GM12878 (cell line): ENCODE measurements around the gene MTMR10. TPM values are rescaled to one million over a fixed set of nuclear protein-coding genes. Genes with fewer than 3 reads are reported as not detected.

ENCODE experiments used
- ATAC-seq: fragments of 200-7000 bp; cut with Tn5 transposase; 3 replicates; pipeline ENCODE4 v1.9.1; 2020; ENCODE audit warnings: mild to moderate bottlenecking, moderate library complexity
- BruUV-seq: library from RNA; stranded (reverse); fragments of 400-500 nt; replicated peaks from 2 replicates; lab custom pipeline; 2021; lab: Mats Ljungman, UMichigan
- CTCF ChIA-PET: fragments of 300-600 bp; sonication (Branson Sonifier 250); formaldehyde crosslinking; extraction: SDS; loops from one replicate; lab custom pipeline; 2021; ENCODE audit warnings: inconsistent platforms; lab: Yijun Ruan, JAX
- POLR2A ChIA-PET: fragments of 350-600 bp; formaldehyde crosslinking; extraction: SDS; loops from one replicate; lab custom pipeline; 2021; ENCODE audit warnings: inconsistent platforms; lab: Charles Lee
- RAD21 ChIA-PET: fragments of 300-600 bp; sonication (Branson Sonifier 250); formaldehyde crosslinking; loops from one replicate; lab custom pipeline; 2023; ENCODE audit warnings: antibody characterized with exemption; ENCODE audit not compliant: unreplicated experiment; lab: Charles Lee
- SMC1A ChIA-PET: fragments of 300-600 bp; sonication (Branson Sonifier 250); formaldehyde crosslinking; loops from one replicate; lab custom pipeline; 2023; ENCODE audit not compliant: unreplicated experiment, uncharacterized antibody; lab: Charles Lee
- DNase-seq: peaks from one replicate; pipeline ENCODE4 v3.0.0-alpha.2; 2011; ENCODE audit warnings: low read depth, low spot score
- FAIRE-seq: peaks from 3 replicates; lab custom pipeline; 2011; peaks lifted over from hg19 to GRCh38; lab: Jason Lieb, UNC
- H2AFZ ChIP-seq: 2 replicates; pipeline ENCODE4 v1.6.0; 2011; ENCODE audit warnings: low read depth, low read length, control low read depth; ENCODE audit not compliant: control insufficient read depth
- H3K27ac ChIP-seq: 2 replicates; pipeline ENCODE4 v1.5.1; 2011; ENCODE audit warnings: control low read depth; ENCODE audit not compliant: control insufficient read depth, insufficient read depth
- H3K27me3 ChIP-seq, 2 experiments: replicated peaks in 1 of 2; 2 replicates each; pipeline versions ENCODE4 v1.6.0 to v1.6.1; 2011; ENCODE audit warnings: low read length in 1 of 2; ENCODE audit not compliant: control insufficient read depth in 2 of 2, insufficient read depth in 2 of 2
- H3K36me3 ChIP-seq, 2 experiments: 2 replicates each; pipeline ENCODE4 v1.5.1; 2011; ENCODE audit warnings: low read length in 1 of 2; ENCODE audit not compliant: control insufficient read depth in 2 of 2, insufficient read depth in 2 of 2
- H3K4me1 ChIP-seq: 2 replicates; pipeline ENCODE4 v1.6.1; 2011; ENCODE audit warnings: mild to moderate bottlenecking, low read length, moderate library complexity, mixed read lengths; ENCODE audit not compliant: control insufficient read depth, insufficient read depth
- H3K4me2 ChIP-seq: 2 replicates; pipeline ENCODE4 v1.6.0; 2011; ENCODE audit warnings: control low read depth; ENCODE audit not compliant: control insufficient read depth, insufficient read depth
- H3K4me3 ChIP-seq: fragments of 200-600 bp; sonication (generic); 2 replicates; pipeline ENCODE4 v1.5.1; 2016
- H3K79me2 ChIP-seq: 2 replicates; pipeline ENCODE4 v1.6.0; 2011; ENCODE audit warnings: low read length; ENCODE audit not compliant: control insufficient read depth, insufficient read depth
- H3K9ac ChIP-seq: 2 replicates; pipeline ENCODE4 v1.8.0; 2011; ENCODE audit warnings: low read length, control low read depth, mixed read lengths; ENCODE audit not compliant: control insufficient read depth, insufficient read depth
- H3K9me3 ChIP-seq: replicated peaks from 3 replicates; pipeline ENCODE4 v1.5.1; 2011; ENCODE audit warnings: mild to moderate bottlenecking, low read length; ENCODE audit not compliant: control insufficient read depth, insufficient read depth
- H4K20me1 ChIP-seq: 2 replicates; pipeline ENCODE4 v1.6.0; 2011; ENCODE audit not compliant: control insufficient read depth, insufficient read depth
- CUX1 ChIP-seq: IDR thresholded peaks from 2 replicates; pipeline ENCODE4 v1.6.1; 2012; ENCODE audit warnings: improper control_type of control experiment, low read depth, low read length; ENCODE audit not compliant: insufficient replicate concordance
- EED ChIP-seq: sonication (generic); IDR thresholded peaks from 2 replicates; pipeline ENCODE4 v1.6.1; 2016; ENCODE audit warnings: antibody characterized with exemption, low read depth
- IKZF2 ChIP-seq, 2 experiments: fragments of 450-650 bp; IDR thresholded peaks; 2 replicates each; pipeline ENCODE4 v1.6.1; 2017; ENCODE audit warnings: mild to moderate bottlenecking in 2 of 2, moderate library complexity in 2 of 2
- JUNB ChIP-seq: IDR thresholded peaks from 2 replicates; pipeline ENCODE4 v1.6.1; 2016; ENCODE audit warnings: antibody characterized with exemption, mild to moderate bottlenecking
- MTA2 ChIP-seq: fragments of 450-650 bp; IDR thresholded peaks from 2 replicates; pipeline ENCODE4 v1.6.1; 2016; ENCODE audit warnings: low read depth, mild to moderate bottlenecking, moderate library complexity
- RAD51 ChIP-seq: fragments of 450-650 bp; IDR thresholded peaks from 2 replicates; pipeline ENCODE4 v1.6.1; 2016; ENCODE audit warnings: moderate library complexity, mild to moderate bottlenecking, inconsistent platforms
- SP1 ChIP-seq: IDR thresholded peaks from one replicate; pipeline ENCODE4 v1.6.1; 2011; ENCODE audit warnings: low read depth, low read length
- ZNF592 ChIP-seq: fragments of 450-650 bp; IDR thresholded peaks from 2 replicates; pipeline ENCODE4 v1.6.1; 2017; ENCODE audit warnings: mild to moderate bottlenecking, moderate library complexity
- WGBS: methylation state at CpG from one replicate; pipeline ENCODE4 v1.1.6; 2016; ENCODE audit warnings: low lambda C conversion rate; ENCODE audit not compliant: insufficient replicate concordance, insufficient coverage; ENCODE audit errors: missing lambda C conversion rate; 5-methylcytosine and 5-hydroxymethylcytosine counted together
- in situ Hi-C: fragments of 300-500 bp; cut with MboI; formaldehyde crosslinking; loops from 9 replicates; pipeline ENCODE4 v1.14.3; 2018; ENCODE audit warnings: mixed read lengths
- intact Hi-C: fragments of 100-400 bp; cut with micrococcal nuclease; formaldehyde crosslinking; loops from one replicate; pipeline ENCODE4 v1.14.2; 2022; ENCODE audit not compliant: unreplicated experiment
- polyA plus RNA-seq, 11 experiments: library from polyadenylated mRNA; depleted of rRNA in 4 of 11; unstranded in 6 of 11; stranded (reverse) in 5 of 11; fragments of >200 nt; fragmentation: Nextera tagmentation in 4 of 11; fragmentation: Illumina TruSeq in 1 of 11; extraction: Ambion mirVana in 4 of 11; extraction: Trizol in 1 of 11; gene quantifications; 1 replicate in 1 of 11; 2 replicates in 10 of 11; pipeline versions ENCODE4 v1.2.1 to v1.2.3, GENCODE V29; 2011 to 2016; ENCODE audit warnings: inconsistent platforms in 2 of 11, missing spikeins in 2 of 11, low read depth in 1 of 11
- total RNA-seq, 4 experiments: library from RNA; depleted of rRNA in 3 of 4; stranded (reverse); fragments of >200 nt in 3 of 4; fragmentation: Illumina TruSeq in 1 of 4; extraction: Trizol in 1 of 4; gene quantifications; 2 replicates each; pipeline versions ENCODE4 v1.2.1 to v1.2.3, GENCODE V29; 2013 to 2021

The MTMR10 gene
- total and polyA plus RNA-seq, 10 of the 15 experiments (the other 5 are each of a cell fraction or from before 2014, with no cell fraction given): 1.9 to 13.6 (median 8.9) TPM

- no TSS peak for BruUV-seq
- no peak overlapping the region for H3K4me2 ChIP-seq
- peaks cover 17% of the 10 kb centered on the region for H3K4me1 ChIP-seq
- 100% methylated on average over 2 of the region's 2 CpGs for WGBS
- CTCF ChIA-PET: interaction anchor here (1.6 kb wide), 1 partner anchor 60 kb away, joined by 4 read pairs; no protein-coding TSS in a partner anchor
- H3K4me3 ChIP-seq: no peak overlapping the region
- no peak for DNase-seq
- SMC1A ChIA-PET: interaction anchor here (1.0 to 4.7 kb wide), 2 partner anchors 8 to 16 kb away, joined by 4 to 40 read pairs; no protein-coding TSS in a partner anchor
- intact Hi-C loops: no loop called here
- no peak for ATAC-seq
- RAD21 ChIA-PET: no interaction called here
- TF ChIP-seq SP1 (no peak), JUNB (no peak)
- TF ChIP-seq, all 136 proteins: peak for 0
- Histone ChIP-seq H3K9me3 (no peaks in the 10 kb centered on the region), H3K27ac (no peak overlapping the region), H3K36me3 (no peaks in the 10 kb centered on the region), H3K9ac (no peak overlapping the region), H3K79me2 (no peaks in the 10 kb centered on the region), H2AFZ (no peak overlapping the region), H3K27me3 (no peaks in the 10 kb centered on the region), H4K20me1 (no peaks in the 10 kb centered on the region)
- in situ Hi-C loops: no loop called here
- no peak for FAIRE-seq
- POLR2A ChIA-PET: no interaction called here
These were observed 21.0 kb upstream of the MTMR10 start for GRCh38 chr15:31012455-31012854.

GRCh38 chr15:31010036-31010435, 18.6 kb upstream of the MTMR10 start:
- Histone ChIP-seq H4K20me1 (no peaks in the 10 kb centered on the region), H3K79me2 (no peaks in the 10 kb centered on the region), H3K27me3 (no peaks in the 10 kb centered on the region), H3K4me3 (no peak overlapping the region), H3K36me3 (no peaks in the 10 kb centered on the region), H2AFZ (no peak overlapping the region), H3K9ac (no peak overlapping the region), H3K27ac (no peak overlapping the region), H3K9me3 (no peaks in the 10 kb centered on the region), H3K4me2 (no peak overlapping the region), H3K4me1 (peaks cover 25% of the 10 kb centered on the region)
- POLR2A ChIA-PET: no interaction called here
- CTCF ChIA-PET: no interaction called here
- RAD21 ChIA-PET: no interaction called here
- DNase-seq: no peak
- SMC1A ChIA-PET: no interaction called here
- intact Hi-C loops (no loop called here), in situ Hi-C loops (no loop called here)
- no TSS peak for BruUV-seq
- FAIRE-seq: no peak
- 100% methylated on average over 1 of the region's 1 CpG for WGBS
- ATAC-seq: no peak
- TF ChIP-seq RAD51 (no peak), EED (no peak), CUX1 (no peak), IKZF2 (IDR thresholded peaks at IDR 0.05) (no peak), MTA2 (no peak), ZNF592 (no peak)
